GM12875 (cell line): Measurements from ENCODE around the gene BCAS3.
"Not testable (repeated sequence)": the region's sequence is repeated elsewhere in the genome, so short reads cannot be mapped to it uniquely, and the experiment has no call there.

Experiments
- H3K4me3 ChIP-seq: one replicate; pipeline ENCODE4 v1.5.1; 2011; ENCODE audit warnings: low read depth, low read length, control low read depth
- CTCF ChIP-seq: IDR thresholded peaks from 2 replicates; pipeline ENCODE4 v1.5.1; 2011; ENCODE audit warnings: low read depth, mild to moderate bottlenecking, control low read depth, inconsistent platforms, low read length, moderate library complexity, borderline replicate concordance; ENCODE audit not compliant: insufficient read depth

BCAS3 gene

GRCh38 chr17:61351745-61352407 is 674.2 kb downstream of the BCAS3 start:
- no peak overlapping the region for H3K4me3 ChIP-seq

GRCh38 chr17:61352408-61352770 is 674.7 kb downstream of the BCAS3 start:
- H3K4me3 ChIP-seq, result no peak overlapping the region
- no peak for TF ChIP-seq CTCF

More at GRCh38 chr17:61351745-61352407, 674.2 kb downstream of the BCAS3 start:
- TF ChIP-seq CTCF, result no peak

DNA sequence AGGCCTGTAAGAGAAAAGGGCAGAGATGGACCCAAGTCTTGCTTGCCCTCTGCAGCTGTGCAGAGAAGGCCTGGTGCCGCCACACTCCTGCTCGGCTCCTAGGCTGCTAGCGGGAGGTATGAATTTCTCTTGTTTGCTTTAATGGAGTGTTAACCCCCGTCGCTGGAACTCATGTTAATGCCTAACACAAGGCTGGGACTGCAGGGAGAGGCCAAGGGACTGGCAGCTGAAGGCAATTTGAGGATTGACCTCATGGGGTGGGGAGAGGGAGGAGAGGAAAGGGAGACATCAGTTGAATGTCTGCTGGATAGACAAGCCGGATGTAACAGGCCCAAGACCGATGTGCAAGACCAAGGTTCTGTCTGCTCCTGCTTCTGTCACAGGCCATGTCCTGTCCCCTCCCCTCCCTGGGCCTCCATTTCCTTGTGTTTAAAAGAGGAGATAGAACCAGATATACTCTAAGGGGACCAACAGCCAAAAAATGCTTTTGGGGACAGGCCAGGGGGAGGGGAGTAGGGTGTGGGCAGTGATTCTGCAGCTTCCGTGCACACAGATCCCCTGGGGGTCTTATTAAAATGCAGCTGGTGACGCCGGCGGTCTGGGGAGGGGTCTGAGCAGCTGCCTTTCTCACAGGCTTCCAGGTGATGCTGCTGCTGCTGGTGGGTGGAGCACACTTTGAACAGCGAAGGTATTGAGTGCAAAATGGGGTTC is 675.3 kb downstream of the BCAS3 start:
- no peak overlapping the region for H3K4me3 ChIP-seq
- TF ChIP-seq CTCF, result no peak

DNA sequence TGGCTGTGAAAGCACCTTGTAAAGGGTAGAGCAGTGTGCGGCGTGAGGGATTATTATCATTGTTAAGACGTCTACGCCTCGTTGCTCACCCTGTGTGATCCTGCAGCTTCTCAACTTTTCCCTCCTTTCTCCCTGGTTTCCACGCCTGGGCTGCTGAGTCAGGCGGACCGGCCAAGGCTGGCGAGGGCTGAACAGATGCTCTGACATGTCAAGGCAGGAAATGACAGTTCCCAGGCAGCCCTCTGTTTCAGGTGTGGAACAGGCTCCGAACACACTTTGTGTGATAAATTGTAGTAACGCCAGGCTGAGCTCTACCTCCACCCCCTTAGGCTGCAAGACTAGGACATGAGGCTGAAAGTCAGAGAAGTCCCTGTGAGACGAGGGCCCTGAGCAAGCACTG is 676.0 kb downstream of the BCAS3 start:
- no peak overlapping the region for H3K4me3 ChIP-seq
- no peak for TF ChIP-seq CTCF

DNA sequence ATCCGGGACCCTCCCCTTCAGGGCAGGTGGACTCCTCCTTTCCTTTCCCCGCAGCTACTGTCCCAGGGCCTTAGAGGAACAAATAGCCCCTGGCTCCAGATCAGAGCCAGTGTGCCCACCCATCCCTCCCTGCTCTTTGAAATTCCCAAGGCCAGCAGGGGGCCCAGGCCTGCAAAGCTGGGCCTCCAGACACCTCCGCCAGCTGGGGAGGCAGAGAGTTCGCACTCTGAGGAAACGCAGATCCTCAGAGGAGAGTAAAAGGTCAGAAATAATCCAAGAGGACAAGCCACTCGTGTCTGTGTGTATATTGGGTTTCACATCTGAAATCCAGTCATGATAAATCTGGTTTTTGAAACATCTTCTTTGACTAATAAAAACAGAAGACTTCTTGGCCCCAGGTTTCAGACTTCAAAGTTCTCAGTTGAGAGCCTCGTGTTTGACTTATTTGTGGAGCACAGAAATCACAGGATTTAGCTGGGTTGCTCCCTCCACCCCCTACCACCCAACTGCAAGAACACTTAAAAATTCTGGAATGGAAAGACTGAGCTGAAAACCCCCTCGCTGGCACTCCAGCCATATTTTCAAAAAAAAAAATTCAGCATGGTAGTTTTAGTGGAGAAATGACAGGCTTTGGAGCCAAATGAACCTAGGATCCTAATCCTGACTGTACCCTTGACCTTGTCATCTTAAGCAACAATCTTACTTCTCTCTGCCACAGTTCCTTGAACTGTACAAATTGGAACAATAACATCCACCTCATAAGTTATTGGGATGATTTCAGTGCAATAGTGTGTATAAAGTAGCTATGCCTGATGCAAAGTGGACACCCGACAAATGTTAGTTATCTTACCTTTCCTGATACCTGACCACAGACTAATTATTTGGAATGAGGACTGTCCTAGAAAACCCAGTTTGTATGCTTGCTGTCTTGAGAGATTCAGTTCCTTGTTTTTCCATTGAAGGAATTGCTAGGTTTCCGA is 677.5 kb downstream of the BCAS3 start:
- no peak overlapping the region for H3K4me3 ChIP-seq
- TF ChIP-seq CTCF, result no peak

DNA sequence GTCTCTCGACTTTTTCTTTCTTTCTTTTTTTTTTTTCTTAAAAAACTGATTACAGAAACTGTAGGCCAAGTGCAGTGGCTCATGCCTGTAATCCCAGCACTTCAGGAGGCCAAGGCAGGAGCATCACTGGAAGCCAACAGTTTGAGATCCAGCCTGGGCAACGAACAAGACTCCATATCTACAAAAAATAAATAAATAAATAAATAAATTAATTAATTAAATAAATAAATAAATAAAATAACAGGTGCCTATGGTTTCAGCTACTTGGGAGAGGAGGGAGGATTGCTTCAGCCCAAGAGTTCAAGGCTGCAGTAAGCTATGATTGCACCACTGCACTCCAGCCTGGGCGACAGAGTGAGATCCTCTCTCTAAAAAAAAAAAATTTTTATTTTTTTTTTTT is 679.4 kb downstream of the BCAS3 start:
- H3K4me3 ChIP-seq, result not testable (repeated sequence)

GRCh38 chr17:61359513-61359912 is 681.9 kb downstream of the BCAS3 start:
- not testable (repeated sequence) for H3K4me3 ChIP-seq
